ENCODE data around the gene DBP.

The DBP gene

DNA sequence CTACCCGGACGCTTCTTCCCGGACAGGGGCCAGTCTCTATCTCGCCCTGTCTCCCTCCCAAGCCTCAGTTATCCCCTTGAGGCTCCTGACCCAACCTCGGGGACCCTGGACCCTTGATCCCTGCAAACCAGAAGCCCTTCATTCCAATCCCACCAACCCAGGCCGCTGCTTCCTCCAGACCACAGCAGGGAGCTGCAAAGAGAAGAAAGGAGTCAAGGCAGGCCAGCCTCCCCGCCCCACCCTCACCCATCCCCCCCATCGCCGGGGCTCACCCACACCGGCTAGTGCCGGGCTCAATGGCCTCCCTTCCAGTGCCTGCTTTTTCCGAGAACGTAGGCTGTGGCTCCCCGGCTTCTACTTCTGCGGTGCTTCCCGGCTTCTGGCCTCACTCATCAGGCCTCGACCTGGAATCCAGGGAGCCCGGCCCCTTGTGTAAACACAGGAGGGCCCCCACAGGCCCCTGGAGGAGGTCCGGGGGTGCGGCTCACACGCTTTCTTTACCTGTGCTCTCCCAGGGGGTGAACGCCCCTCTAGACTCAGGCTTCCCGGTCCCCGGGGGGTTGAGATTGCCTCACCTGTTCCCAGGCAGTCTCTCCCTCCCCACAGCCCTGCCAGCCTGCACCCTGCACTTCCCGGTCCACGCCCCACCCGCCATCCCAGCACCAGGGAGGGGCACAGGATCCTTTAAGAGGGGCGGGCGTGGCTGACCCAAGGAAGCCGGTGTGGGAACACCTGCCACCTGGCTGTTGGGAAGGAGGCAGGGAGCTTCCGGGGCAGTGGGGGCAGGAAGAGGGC, 22.5 kb downstream of the DBP start, which contains the start of gene FAM83E:
TSS of gene FAM83E (minus strand) at position 641 of the 795 bp plus-strand sequence. CDS start 1,704 bp downstream, outside the sequence.
- TF ChIP-seq FOXP2 (optimal IDR thresholded peaks at IDR 0.05; ENCODE audit: borderline replicate concordance, extremely low read depth, extremely low read length, insufficient read depth): peak; percentile 11
- TF ChIP-seq TAF1 (IDR thresholded peaks at IDR 0.05; ENCODE audit: borderline replicate concordance, insufficient read depth, low read length): no peak
- TF ChIP-seq POLR2AphosphoS5 (IDR thresholded peaks at IDR 0.05; ENCODE audit: low read depth, low read length): peak; percentile 31; the same call in 1 of the 2 replicates

DNA sequence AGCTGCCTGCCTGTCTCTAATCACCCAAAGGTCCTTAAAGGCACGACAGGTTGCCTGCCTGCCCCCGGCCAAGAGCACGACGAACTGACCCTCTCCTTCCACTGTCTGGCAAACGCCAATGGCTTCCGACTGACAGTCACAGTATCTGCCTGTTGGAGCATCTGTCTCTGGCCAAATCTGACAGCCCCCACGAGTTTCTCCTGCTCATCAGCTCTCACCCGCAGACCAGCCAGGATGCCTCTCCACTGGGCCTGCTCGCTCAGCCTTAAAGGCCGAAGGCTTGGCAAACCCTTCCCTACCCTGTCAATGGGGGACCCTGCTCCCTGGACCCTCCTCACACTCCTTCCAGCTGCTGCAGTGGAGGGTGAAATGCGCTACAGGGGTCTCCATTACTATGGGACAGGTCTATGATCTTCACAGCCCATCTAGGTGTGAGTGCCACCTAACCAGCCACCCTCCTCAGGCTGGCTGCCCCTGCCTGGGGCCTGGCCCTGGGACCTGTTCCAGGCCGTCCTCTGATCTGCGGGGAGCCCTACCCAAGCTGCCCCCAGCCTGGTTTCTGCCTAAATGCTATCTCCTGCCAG, 23.2 kb downstream of the DBP start:
- TF ChIP-seq POLR2AphosphoS5 (IDR thresholded peaks at IDR 0.05; ENCODE audit: low read depth, low read length): peak; percentile 31; the same call in 1 of the 2 replicates
- TF ChIP-seq, protein P1, sequence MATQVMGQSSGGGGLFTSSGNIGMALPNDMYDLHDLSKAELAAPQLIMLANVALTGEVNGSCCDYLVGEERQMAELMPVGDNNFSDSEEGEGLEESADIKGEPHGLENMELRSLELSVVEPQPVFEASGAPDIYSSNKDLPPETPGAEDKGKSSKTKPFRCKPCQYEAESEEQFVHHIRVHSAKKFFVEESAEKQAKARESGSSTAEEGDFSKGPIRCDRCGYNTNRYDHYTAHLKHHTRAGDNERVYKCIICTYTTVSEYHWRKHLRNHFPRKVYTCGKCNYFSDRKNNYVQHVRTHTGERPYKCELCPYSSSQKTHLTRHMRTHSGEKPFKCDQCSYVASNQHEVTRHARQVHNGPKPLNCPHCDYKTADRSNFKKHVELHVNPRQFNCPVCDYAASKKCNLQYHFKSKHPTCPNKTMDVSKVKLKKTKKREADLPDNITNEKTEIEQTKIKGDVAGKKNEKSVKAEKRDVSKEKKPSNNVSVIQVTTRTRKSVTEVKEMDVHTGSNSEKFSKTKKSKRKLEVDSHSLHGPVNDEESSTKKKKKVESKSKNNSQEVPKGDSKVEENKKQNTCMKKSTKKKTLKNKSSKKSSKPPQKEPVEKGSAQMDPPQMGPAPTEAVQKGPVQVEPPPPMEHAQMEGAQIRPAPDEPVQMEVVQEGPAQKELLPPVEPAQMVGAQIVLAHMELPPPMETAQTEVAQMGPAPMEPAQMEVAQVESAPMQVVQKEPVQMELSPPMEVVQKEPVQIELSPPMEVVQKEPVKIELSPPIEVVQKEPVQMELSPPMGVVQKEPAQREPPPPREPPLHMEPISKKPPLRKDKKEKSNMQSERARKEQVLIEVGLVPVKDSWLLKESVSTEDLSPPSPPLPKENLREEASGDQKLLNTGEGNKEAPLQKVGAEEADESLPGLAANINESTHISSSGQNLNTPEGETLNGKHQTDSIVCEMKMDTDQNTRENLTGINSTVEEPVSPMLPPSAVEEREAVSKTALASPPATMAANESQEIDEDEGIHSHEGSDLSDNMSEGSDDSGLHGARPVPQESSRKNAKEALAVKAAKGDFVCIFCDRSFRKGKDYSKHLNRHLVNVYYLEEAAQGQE (IDR thresholded peaks at IDR 0.05; ENCODE audit: insufficient read depth in 1 of 2, low read depth in 2 of 2, low read length in 2 of 2): no peak
- no peak for TF ChIP-seq FOXP2 (optimal IDR thresholded peaks at IDR 0.05; ENCODE audit: borderline replicate concordance, extremely low read depth, extremely low read length, insufficient read depth)

DNA sequence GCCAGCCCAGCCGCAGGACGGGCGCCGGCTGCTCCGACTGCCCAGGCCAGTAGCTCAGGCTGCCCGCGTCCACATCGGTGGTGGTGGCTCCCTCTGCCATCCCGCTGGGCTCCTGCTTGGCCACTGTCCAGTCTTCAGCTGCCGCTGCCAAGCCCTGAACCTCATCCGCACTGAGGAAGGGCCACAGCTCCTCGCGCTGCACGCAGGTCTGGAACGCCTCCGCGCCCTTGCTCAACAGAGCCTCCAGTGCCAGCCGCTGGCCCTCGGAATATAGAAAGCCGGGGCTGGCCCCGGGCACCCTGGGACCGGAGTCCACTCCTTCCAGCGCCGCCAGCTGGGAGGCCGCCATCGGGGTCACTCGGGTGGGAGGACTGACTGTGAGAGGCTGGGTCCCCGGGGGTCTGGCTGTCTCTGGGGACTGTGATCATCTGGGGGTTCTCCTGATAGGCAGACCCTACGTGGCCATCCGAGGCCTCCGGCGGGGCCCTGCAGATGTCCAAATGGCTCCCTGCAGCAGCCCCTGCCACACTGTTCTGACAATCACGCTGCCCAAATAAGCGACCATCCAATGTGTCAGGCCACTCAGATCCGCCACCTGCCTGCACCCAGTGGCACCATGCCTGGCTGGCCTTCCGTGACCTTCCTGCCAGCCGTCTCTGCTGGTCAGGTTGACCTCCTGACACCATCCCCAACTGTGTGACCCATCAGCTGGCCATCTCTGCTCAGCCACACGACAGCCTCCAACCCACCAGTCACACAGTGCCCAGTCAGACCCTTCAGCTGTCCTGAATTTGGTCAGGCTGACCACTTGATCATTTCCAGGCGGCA, 23.9 kb downstream of the DBP start:
- TF ChIP-seq SIN3A (IDR thresholded peaks at IDR 0.05; ENCODE audit: borderline replicate concordance, insufficient read depth, low read length): no peak
- TF ChIP-seq, protein P1 (IDR thresholded peaks at IDR 0.05; ENCODE audit: insufficient read depth in 1 of 2, low read depth in 2 of 2, low read length in 2 of 2): no peak
- TF ChIP-seq POLR2AphosphoS5 (IDR thresholded peaks at IDR 0.05; ENCODE audit: low read depth, low read length): no peak; the same call in 1 of the 2 replicates
- no peak for TF ChIP-seq TAF1 (IDR thresholded peaks at IDR 0.05; ENCODE audit: borderline replicate concordance, insufficient read depth, low read length)
- no peak for TF ChIP-seq FOXP2 (optimal IDR thresholded peaks at IDR 0.05; ENCODE audit: borderline replicate concordance, extremely low read depth, extremely low read length, insufficient read depth)

DNA sequence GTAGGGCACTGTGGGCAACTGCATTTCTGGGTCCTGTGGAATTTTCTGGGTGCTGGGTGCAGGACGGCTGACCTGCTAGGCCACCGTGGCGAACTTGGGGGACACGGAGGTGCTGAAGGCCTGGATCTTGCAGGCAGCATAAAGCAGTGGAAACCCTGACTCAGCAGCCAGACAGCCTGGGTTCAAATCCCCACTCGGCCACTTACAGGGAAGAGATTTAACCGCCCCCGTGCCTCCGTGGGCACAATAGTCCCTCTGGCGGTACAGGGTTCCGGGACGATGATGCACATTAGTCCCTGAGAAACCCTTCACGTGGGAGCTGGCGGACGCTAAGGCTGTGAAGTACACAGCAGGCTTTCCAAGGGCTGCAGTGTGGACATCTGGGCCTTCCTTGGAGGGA, 25.3 kb downstream of the DBP start:
- no peak for TF ChIP-seq POLR2AphosphoS5 (IDR thresholded peaks at IDR 0.05; ENCODE audit: low read depth, low read length)
- no peak for TF ChIP-seq TAF1 (IDR thresholded peaks at IDR 0.05; ENCODE audit: borderline replicate concordance, insufficient read depth, low read length)
- TF ChIP-seq, protein P1 (IDR thresholded peaks at IDR 0.05; ENCODE audit: insufficient read depth in 1 of 2, low read depth in 2 of 2, low read length in 2 of 2): no peak
- no peak for TF ChIP-seq SIN3A (IDR thresholded peaks at IDR 0.05; ENCODE audit: borderline replicate concordance, insufficient read depth, low read length)
- TF ChIP-seq FOXP2 (optimal IDR thresholded peaks at IDR 0.05; ENCODE audit: borderline replicate concordance, extremely low read depth, extremely low read length, insufficient read depth): no peak

DNA sequence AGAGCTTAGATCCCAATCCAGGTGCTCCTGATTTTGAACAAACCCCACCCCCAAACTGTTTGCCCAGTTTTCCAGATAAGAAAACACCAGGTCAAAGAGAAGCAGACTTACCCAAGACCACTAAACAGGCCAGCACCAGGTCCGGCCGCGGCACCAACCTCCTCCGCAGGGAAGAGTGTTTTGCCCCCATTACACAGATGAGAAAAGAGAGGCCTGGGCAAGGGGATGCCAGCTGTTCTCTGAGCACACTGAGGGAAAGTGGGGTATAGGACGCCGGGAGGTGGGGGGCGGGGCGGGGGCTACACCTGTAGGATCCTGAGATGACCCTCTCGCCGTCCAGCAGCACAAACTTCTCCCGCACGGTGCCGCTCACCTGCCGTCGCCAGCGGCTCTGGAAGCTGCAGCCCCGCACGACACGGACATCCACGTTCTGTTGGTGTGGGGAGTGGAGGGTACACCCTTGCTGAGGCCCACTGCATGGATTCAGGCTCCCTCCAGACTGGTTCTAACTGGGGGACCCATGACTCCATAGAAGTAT, 27.5 kb downstream of the DBP start:
- TF ChIP-seq FOXP2 (optimal IDR thresholded peaks at IDR 0.05; ENCODE audit: borderline replicate concordance, extremely low read depth, extremely low read length, insufficient read depth) (no peak), SIN3A (IDR thresholded peaks at IDR 0.05; ENCODE audit: borderline replicate concordance, insufficient read depth, low read length) (no peak), POLR2AphosphoS5 (IDR thresholded peaks at IDR 0.05; ENCODE audit: low read depth, low read length) (no peak), TAF1 (IDR thresholded peaks at IDR 0.05; ENCODE audit: borderline replicate concordance, insufficient read depth, low read length) (no peak)
- TF ChIP-seq, protein P1 (IDR thresholded peaks at IDR 0.05; ENCODE audit: insufficient read depth in 1 of 2, low read depth in 2 of 2, low read length in 2 of 2): no peak
